BE2C (cell line): ENCODE data around the gene SLC2A13.
"Not testable (repeated sequence)": the region's sequence is repeated elsewhere in the genome, so short reads cannot be mapped to it uniquely, and the experiment has no call there.

Experiments
- DNase-seq: peaks from one replicate; pipeline ENCODE4 v3.0.0-alpha.2; 2020
- H3K27me3 ChIP-seq: fragments of 250-450 bp; sonication (Bioruptor Pico); 2 replicates; pipeline ENCODE4 v1.5.1; 2020; ENCODE audit warnings: mild to moderate bottlenecking
- H3K36me3 ChIP-seq: fragments of 250-450 bp; sonication (Bioruptor Pico); 2 replicates; pipeline ENCODE4 v1.5.1; 2020; ENCODE audit warnings: mild to moderate bottlenecking
- H3K4me1 ChIP-seq: fragments of 250-450 bp; sonication (Bioruptor Pico); 2 replicates; pipeline ENCODE4 v1.5.1; 2020
- H3K4me3 ChIP-seq: 2 replicates; pipeline ENCODE4 v1.5.1; 2011; ENCODE audit warnings: low read depth, low read length
- H3K9me3 ChIP-seq: fragments of 250-450 bp; sonication (Bioruptor Pico); 2 replicates; pipeline ENCODE4 v1.5.1; 2020
- CTCF ChIP-seq: IDR thresholded peaks from 2 replicates; pipeline ENCODE4 v1.5.1; 2012; ENCODE audit warnings: mild to moderate bottlenecking, low read depth, low read length

Gene SLC2A13

DNA sequence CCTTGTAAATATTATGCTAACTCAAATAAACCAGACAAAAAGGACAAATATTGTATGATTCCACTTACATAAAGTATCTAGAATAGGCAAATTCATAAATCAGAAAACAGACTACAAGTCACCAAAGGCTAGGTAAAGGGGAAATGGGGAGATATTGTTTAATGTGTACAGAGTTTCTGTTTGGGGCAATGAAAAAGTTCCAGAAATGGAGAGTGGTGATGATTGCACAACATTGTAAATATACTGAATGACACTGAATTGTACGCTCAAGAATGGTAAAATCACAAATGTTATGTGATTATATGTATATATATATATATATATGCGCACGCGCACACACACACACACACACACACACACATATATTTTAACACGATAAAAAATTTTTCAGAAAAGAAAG is 182.5 kb downstream of the SLC2A13 start:
- H3K9me3 ChIP-seq: no peaks in the 10 kb centered on the region
- H3K4me3 ChIP-seq: no peak overlapping the region
- no peaks in the 10 kb centered on the region for H3K27me3 ChIP-seq
- no peaks in the 10 kb centered on the region for H3K4me1 ChIP-seq
- H3K36me3 ChIP-seq: no peaks in the 10 kb centered on the region
- DNase-seq: no peak
- TF ChIP-seq CTCF: no peak

DNA sequence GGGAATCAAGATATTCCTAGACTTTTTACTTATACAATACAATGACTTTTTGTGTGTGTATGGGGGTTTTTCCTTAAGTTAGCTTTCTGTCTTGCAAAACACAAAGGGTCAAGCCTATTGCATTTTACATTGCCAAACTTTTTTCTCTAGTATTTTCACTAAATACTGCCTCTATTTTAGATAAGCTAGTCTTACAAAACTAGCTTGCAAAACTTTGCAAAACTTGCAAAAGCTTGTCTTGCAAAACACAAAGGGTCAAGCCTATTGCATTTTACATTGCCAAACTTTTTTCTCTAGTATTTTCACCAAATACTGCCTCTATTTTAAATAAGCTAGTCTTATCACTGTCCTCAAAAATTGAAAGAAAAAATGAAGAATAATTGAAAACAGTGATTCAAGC is 183.3 kb downstream of the SLC2A13 start:
- not testable (repeated sequence) for H3K4me3 ChIP-seq, H3K36me3 ChIP-seq, DNase-seq, H3K4me1 ChIP-seq, H3K27me3 ChIP-seq, H3K9me3 ChIP-seq

DNA sequence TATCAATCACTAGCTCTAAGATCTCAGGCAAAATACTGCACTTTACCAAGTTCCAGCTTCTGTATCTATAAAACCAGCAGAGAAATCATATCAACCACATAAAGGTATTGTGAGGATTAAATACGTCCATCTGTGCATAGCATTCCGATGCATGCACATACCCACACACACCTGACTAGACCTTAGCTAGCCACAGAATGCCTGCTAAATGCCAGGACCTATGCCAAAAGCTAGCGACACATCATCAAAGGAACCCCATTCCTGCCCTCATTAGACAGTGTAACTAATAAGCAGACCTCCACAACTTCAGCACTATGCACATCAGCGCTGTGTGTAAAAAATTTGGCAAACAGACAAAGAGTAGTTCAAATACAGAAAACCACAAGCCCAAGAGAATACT is 185.2 kb downstream of the SLC2A13 start:
- DNase-seq: no peak

GRCh38 chr12:39920222-39920621 is 185.7 kb downstream of the SLC2A13 start:
- no peak for DNase-seq
- H3K4me3 ChIP-seq: no peak overlapping the region
- no peaks in the 10 kb centered on the region for H3K4me1 ChIP-seq
- H3K27me3 ChIP-seq: peaks cover 5% of the 10 kb centered on the region; the same call in 1 of the 2 replicates
- H3K36me3 ChIP-seq: no peaks in the 10 kb centered on the region
- no peaks in the 10 kb centered on the region for H3K9me3 ChIP-seq
- TF ChIP-seq CTCF: no peak

More for the DNA sequence above, 185.2 kb downstream of the SLC2A13 start:
- H3K4me3 ChIP-seq: no peak overlapping the region
- H3K36me3 ChIP-seq: no peaks in the 10 kb centered on the region
- H3K9me3 ChIP-seq: no peaks in the 10 kb centered on the region
- no peak for TF ChIP-seq CTCF
- no peaks in the 10 kb centered on the region for H3K4me1 ChIP-seq
- peaks cover 4% of the 10 kb centered on the region; the same call in 1 of the 2 replicates for H3K27me3 ChIP-seq

DNA sequence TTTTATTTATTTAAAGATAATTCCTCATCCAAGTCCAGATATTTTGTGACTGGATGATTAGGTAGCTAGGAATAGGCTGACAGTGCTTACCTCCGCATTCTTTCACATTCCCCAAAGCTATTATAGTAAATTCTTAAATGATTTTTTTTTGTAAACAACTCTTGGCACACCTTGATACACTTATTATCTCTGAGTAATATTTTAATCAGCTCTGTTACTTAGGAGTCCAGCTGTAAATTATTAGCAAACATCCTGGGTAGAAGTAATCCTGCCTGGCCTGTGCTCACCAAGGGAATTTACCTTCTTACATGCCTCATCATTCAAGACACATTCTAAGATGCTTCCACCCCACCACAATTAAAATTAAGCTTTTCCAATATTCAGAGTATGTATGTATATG is 186.1 kb downstream of the SLC2A13 start:
- H3K36me3 ChIP-seq: no peaks in the 10 kb centered on the region

GRCh38 chr12:39915249-39915648 is 190.6 kb downstream of the SLC2A13 start:
- Histone ChIP-seq H3K36me3 (no peaks in the 10 kb centered on the region), H3K4me3 (no peak overlapping the region), H3K4me1 (no peaks in the 10 kb centered on the region), H3K9me3 (no peaks in the 10 kb centered on the region), H3K27me3 (peaks cover 10% of the 10 kb centered on the region; the same call in 1 of the 2 replicates)
- no peak for TF ChIP-seq CTCF
- DNase-seq: no peak

More for the DNA sequence above, 186.1 kb downstream of the SLC2A13 start:
- no peak for DNase-seq
- Histone ChIP-seq H3K9me3 (no peaks in the 10 kb centered on the region), H3K27me3 (peaks cover 5% of the 10 kb centered on the region; the same call in 1 of the 2 replicates), H3K4me3 (no peak overlapping the region), H3K4me1 (no peaks in the 10 kb centered on the region)
- TF ChIP-seq CTCF: no peak
